NK-92 (cell line): ENCODE data around the gene DEPP1.

Experiments
- DNase-seq: peaks from one replicate; lab custom pipeline; 2025; ENCODE audit not compliant: unreplicated experiment; lab: John Stamatoyannopoulos, UW

DEPP1 gene

GRCh38 chr10:44980309-44981171, 1.9 kb upstream of the DEPP1 start:
- DNase-seq: no peak

DNA sequence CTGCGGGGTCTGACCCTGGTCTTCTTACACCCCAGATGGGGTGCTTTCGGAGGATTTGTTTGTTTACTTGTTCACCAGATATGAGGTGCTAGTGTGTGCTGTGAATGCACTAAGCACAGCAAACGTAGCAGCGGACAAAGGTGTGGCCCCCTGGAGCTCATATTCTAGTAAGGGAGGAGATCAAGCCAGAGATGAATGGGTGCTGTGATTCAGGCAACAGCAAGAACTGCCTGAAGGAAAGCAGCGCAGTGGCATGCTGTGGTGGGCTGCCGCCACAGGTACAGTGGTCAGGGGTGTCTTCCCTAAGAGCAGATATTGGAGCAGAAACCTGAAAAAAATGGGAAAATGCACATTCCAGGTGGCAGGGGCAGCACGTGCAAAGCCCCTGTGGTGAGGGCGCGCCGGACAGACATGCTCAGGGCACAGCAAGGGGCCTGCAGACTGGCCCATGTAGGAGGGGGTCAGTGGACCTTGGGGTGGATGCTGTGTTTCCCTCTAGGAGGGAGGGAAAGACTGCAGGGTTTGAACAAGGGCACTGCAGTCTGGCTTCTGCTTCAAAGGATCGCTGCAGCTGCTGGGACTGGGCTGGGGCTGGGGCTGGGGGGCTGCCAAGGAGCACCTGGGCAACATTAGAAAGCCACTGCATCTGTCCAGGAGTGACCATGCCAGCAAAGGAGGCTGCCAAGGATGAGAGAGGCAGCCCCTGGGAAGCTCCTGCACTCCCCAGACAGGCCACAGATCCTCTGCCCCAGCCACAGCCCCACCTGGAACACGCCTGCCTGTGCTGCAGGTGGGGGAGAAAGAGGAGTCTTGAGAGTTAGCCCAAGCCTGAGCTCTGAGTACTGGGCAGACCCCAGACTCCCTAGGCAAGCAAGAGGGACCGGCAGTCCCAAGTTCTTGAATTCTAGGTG, 927 bp upstream of the DEPP1 start:
- DNase-seq: no peak

- DNase-seq: no peak
Measured at GRCh38 chr10:44978213-44978569, 418 bp downstream of the DEPP1 start.

DNA sequence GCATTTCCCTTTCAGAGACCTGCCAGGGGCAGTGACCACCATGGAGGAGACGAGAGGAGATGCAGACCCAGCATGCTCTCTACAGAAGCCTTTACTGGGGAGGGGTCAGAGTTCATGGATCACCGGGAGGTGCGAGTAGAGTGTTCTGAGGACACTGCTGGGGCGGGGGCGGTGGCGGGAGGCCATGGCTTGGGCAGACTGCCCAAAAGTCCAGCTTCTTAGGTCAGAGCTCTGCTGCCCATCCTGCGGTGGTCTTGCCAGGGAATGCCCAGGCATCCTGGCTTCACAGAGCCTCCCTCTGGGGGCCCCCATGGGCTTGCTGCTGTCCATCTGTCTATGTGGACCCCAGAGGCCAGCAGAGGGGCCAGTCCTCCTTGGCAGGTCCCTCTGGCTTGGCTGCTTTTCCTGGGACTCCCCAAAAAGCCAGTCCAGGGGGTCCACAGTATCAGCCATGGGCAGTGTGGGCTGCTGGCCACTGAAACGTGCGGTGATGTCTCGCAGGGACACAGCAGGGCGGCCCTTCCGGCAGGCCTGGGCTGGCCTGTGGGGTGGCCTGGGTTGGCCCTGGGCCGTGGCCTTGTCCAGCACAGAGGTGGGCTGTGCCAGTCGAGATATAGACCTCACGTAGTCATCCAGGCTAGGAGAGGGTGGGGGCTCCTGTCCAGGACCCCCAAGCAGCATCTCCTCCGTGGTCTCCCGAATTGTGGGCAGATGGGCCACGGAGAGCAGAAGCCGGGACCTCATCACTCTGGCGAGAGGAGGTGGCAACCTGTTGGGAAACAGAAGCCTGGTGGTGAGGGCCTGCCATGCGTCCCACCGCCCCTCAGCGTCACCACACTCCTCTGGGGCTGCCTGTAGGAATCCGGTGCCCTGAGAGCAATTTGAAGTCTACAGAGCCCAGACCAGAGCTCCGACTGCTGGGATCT, 1.1 kb downstream of the DEPP1 start:
- DNase-seq: no peak

GRCh38 chr10:44976352-44977198, 2.0 kb downstream of the DEPP1 start:
- DNase-seq: no peak

DNA sequence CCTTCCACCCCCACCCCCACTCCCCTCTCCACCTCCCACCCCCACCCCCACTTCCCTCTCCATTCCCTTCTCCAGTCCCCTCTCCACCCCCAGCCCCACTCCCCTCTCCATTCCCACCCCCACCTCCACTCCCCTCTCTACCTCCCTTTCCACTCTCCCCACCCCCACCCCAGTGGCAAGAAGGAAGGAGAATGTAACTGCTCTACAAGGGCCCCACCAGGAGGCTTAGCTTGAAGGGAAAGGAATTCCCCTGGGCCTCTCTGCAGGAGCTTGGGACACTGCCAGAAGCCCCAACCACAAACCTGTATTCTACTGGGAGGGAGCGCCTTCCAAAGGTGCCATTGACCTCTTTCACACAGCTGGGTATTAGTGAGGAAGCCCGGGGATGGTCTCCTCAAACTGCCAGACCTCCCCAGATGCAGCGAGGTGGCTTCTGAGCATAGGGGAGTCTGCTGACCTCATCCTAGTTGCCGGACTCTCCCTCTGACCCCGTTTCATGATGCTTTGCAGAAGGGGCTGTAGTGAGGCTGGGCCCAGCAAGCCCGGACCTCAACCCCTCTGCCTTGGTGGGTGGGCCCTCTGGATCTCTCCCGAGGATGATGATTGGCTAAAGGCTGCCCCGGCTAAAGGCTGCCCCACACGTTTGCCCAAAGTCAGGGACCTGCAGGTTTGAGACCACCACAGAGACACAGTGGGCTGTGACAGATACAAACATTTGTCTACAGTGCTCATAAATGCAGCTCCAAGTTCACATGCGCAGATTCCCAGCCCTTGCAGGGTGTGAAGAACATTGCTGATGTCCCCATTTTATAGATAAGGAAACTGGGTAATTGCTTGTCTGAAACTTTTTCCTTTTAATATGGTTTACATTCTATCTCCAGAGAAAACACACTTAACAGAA, 2.9 kb downstream of the DEPP1 start:
- no peak for DNase-seq

- DNase-seq: no peak
Measured at GRCh38 chr10:44974628-44975430, 3.8 kb downstream of the DEPP1 start.

- no peak for DNase-seq
Measured at GRCh38 chr10:44974082-44974627, 4.5 kb downstream of the DEPP1 start.

DNA sequence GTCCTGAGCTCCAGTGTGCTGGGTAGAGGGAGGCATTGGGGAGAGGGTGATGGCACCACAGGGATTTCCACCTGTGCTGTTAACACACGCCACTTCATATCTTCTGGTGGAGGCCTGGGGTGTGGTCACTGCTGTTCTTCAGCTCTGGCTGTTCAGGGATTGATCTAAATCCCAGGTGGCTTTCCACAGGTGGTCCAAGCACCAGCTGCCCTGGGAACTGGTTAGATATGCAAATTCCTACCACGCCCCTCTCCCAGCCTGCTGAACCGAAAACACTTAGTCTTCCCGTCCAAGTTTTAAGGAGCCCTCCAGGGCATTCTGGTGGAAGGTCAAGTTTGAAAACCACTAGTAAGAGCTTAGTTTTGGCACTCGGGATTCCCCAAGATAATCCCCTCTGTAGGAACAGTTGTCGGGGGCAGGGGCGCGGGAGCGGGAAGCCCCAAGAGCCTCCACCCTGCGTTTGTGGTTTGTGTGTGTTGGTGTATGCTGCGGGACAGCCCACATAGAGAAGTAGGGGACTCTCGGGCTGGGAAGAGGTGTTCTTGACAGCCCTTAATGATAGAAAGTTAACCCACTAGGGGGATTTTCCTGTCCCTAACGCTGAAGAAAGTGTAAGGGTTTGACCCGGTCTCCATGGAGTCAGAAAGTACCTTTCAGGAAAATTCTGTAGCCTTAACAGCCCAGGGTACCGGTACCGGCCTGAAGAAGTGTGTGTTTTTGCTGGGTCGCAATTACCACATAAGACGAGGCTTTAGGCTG, 5.1 kb downstream of the DEPP1 start:
- no peak for DNase-seq

GRCh38 chr10:44972874-44973306, 5.7 kb downstream of the DEPP1 start:
- no peak for DNase-seq

GRCh38 chr10:44971935-44972757, 6.5 kb downstream of the DEPP1 start:
- no peak for DNase-seq

DNA sequence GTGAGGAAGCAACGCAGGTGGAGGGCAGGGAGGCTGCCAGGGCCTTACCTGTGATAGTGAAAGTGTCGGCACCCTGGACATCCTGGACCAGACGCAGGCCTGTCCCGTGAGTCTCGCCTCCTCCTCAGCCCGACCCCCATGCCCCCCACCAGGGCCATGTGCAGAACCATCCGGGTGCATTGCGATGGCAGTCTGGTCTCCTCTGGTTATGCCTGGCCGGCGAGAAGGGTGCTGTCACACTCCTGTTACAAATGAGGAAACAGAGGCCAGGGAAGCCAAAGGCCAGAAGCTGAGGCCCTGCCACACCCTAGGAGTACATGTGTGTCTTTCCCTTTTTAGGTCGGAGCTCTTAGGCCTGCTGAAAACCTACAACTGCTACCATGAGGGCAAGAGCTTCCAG, 7.2 kb downstream of the DEPP1 start:
- DNase-seq: no peak

DNA sequence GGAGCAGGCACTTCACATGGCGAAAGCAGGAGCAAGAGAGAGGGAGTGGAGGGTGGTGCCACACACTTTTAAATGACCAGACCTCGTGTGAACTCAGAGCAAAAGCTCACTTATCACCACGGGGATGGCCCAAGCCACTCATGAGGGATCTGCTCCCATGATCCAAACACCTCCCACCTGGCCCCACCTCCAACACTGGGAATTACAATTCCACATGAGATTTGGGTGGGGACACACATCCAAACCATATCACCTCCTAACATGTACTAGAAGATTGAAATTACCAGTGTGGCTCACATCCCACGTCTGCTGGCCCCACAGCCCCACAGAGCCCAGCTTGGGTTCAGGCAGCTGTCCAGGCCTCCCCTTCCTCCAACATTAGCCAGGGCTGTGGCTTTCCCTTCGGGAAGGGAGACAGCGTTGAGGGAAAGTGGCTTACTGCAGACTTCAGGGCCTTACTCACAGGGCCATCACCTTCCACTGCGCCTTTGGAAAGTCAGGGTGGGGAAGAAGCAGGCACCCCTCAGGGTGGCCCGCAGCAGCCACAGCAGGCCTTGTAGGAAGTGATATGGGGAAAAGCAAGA, 7.7 kb downstream of the DEPP1 start:
- DNase-seq: no peak

DNA sequence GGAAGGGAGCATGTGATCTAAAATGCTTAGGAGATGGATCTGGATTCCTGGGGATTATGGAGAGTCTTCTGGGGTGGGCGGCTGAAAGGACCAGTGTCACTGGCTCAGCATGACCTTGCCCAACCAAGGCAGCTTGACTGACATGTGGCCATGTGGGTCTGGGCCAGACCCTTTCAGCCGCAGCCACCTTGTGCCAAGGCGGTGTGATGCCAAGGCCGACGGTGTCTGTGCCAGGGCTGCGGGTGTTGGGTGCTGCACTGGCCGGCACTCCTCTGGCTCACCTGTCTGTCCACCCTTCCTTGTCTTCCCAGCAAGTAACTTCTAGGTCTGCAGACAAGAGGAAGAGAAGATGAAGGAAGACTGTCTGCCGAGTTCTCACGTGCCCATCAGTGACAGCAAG, 8.8 kb downstream of the DEPP1 start:
- DNase-seq: no peak

- no peak for DNase-seq
Measured at GRCh38 chr10:44968500-44969400, 9.9 kb downstream of the DEPP1 start.
